GM18873 (cell line): ENCODE results near the gene EDA.

Experiments
- ATAC-seq: cut with Tn5 transposase; IDR thresholded peaks from one replicate; pipeline ENCODE4 v1.9.1; 2021; ENCODE audit warnings: mild to moderate bottlenecking, moderate library complexity, moderate number of reproducible peaks; ENCODE audit not compliant: unreplicated experiment, low FRiP score

The EDA gene

GRCh38 chrX:70049406-70049805, 433.5 kb downstream of the EDA start:
- ATAC-seq = no peak

- ATAC-seq = no peak
These were observed 434.0 kb downstream of the EDA start, which contains the start of gene AWAT2 for GRCh38 chrX:70049925-70050324. Gene AWAT2 (minus strand): TSS chrX:70049938. CDS start chrX:70049932, 6 bp downstream.

- ATAC-seq = no peak
These were observed 437.1 kb downstream of the EDA start for GRCh38 chrX:70052895-70053615.

- ATAC-seq = no peak
These were observed 438.5 kb downstream of the EDA start for GRCh38 chrX:70054391-70054790.

- no peak for ATAC-seq
These were observed 446.2 kb downstream of the EDA start, which contains the start of gene OTUD6A for GRCh38 chrX:70062076-70062475. Gene OTUD6A (plus strand): TSS chrX:70062457. CDS start chrX:70062525, 68 bp downstream.

GRCh38 chrX:70062961-70063550, 447.1 kb downstream of the EDA start:
- no peak for ATAC-seq

GRCh38 chrX:70066646-70067045, 450.7 kb downstream of the EDA start:
- no peak for ATAC-seq

- no peak for ATAC-seq
These were observed 463.4 kb downstream of the EDA start for GRCh38 chrX:70079297-70079696.

GRCh38 chrX:70079870-70080269, 464.0 kb downstream of the EDA start:
- ATAC-seq = no peak

- ATAC-seq = no peak
These were observed 466.8 kb downstream of the EDA start for GRCh38 chrX:70082723-70083122.

- ATAC-seq = no peak
These were observed 468.8 kb downstream of the EDA start for GRCh38 chrX:70084592-70085240.

GRCh38 chrX:70087857-70088630, 472.1 kb downstream of the EDA start:
- no peak for ATAC-seq

GRCh38 chrX:70088751-70089150, 472.8 kb downstream of the EDA start:
- no peak for ATAC-seq
